Skeletal muscle cell (primary cell): ENCODE measurements around the gene SIX3.

Source experiments
- DNase-seq: peaks from one replicate; pipeline ENCODE4 v3.0.0-alpha.2; 2010; ENCODE audit warnings: low read depth
- H3K4me3 ChIP-seq: 2 replicates; pipeline ENCODE4 v1.5.1; 2011; ENCODE audit warnings: low read depth, mild to moderate bottlenecking, control low read depth, low read length, moderate library complexity

Gene SIX3

DNA sequence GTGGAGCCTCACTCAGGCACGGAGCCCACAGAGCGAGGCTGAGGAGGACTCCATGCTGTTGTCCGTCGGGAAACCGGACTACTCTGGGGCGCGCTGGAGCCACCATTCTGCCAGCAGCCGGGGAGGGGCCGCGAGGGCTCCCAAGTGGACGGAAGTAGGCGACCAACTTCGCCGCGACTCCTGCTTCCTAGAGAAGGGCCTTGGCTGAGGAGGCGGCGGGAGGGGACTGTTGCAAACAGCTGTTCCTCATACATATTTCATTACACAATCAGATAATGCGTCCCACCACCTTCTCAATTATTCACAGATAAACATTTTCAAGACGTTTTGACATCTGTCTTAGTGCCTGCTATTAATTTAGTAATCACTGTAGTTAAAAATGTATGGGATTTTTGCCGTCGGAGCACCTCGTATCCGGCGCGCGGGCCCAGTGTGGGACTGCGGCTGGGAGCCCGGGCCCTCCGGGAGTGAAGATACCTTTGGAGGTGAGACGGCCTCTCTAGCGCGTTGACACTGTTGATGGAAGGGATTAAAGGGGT, 11.7 kb upstream of the SIX3 start:
- no peak for DNase-seq
- H3K4me3 ChIP-seq: no peak overlapping the region

DNA sequence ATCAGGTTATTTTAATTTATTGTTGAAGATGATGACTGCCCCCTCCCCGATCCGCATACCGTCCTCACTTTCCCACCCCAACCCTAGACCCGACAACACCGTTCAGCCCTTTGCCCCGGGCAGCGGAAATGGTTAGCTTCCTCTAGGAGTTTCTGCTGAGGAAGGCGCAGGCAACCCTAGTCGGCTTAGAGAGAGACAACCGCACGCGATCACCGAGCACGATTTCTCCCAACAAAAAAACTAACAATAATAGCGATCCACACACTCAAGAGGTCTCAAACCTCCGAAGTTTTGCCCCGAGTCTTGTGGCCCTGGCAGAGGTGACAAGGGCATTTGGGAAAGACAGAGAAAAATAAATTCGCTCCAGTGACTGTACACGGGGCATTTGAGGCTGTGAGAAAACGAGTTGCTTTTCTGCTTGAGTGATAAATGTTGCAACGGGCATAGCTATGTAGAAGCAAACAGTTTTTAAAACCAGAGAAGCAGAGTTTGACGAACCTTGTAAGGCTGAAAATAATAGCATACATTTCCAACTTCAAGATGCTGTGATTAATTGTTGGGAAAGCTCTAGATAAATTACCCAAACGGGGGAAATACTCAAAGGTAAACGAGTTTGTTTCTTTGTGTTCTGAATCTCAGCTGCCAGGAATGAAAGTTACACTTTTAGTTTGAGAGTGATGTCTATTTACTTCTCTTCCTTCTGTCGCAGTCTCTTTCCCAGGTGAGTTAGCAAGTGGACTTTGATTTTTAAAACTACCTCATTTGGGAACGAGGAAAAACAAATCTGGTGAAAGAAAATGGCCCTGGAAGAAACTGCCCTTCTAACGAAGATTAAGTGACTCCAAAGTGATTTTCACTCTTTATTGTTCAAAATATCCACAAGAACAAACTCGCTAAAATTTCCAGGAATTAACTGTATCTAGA, 11.0 kb upstream of the SIX3 start:
- no peak for DNase-seq
- no peak overlapping the region for H3K4me3 ChIP-seq

DNA sequence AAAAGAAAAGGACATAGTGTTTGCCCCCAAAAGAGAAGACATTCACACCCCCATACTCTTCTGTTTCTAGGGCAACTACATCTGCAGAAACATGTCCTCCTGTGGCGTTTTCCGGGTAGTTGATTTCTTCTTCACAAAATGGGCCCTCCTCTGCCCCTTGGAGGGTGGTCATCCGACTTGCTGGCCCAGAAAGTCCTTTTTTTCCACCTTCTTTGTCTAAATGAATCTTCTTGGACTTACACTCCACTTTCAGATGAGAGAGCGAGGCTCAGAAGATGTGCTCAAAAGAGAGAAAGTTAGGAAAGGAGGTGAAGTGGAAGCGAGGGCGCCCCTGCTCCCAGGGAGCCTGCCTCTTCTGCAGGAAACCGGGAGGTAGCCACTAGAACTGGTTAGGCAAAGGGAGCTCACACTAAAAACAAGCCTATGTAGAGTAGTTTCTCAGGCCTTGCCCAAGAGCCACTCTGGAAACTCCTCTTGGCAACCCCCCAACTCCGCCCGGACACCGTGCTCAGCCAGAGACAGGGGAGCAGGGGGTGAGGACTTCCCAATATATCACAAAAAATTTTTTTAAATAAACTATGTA, 10.2 kb upstream of the SIX3 start:
- H3K4me3 ChIP-seq: no peak overlapping the region
- no peak for DNase-seq

DNA sequence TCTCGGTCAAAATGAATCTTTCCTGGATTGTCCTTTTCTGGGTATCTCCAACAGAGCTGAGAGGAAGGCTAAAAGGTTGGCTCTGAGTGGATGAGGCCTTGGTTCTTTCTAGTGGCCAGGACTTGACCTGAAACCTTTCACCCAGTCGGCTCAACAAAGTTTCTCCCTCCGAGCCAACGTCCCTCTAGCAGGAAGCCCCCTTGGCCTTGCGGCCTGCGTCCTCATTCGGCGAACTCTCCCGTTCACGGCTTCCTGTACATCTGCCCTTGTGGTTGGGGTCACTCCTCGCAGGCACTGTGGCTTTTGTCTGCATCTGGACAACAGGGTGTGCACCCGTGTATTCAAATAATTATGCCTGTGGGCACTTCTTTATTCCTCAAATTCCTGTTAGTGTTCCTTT, 9.4 kb upstream of the SIX3 start:
- no peak for DNase-seq
- no peak overlapping the region for H3K4me3 ChIP-seq

DNA sequence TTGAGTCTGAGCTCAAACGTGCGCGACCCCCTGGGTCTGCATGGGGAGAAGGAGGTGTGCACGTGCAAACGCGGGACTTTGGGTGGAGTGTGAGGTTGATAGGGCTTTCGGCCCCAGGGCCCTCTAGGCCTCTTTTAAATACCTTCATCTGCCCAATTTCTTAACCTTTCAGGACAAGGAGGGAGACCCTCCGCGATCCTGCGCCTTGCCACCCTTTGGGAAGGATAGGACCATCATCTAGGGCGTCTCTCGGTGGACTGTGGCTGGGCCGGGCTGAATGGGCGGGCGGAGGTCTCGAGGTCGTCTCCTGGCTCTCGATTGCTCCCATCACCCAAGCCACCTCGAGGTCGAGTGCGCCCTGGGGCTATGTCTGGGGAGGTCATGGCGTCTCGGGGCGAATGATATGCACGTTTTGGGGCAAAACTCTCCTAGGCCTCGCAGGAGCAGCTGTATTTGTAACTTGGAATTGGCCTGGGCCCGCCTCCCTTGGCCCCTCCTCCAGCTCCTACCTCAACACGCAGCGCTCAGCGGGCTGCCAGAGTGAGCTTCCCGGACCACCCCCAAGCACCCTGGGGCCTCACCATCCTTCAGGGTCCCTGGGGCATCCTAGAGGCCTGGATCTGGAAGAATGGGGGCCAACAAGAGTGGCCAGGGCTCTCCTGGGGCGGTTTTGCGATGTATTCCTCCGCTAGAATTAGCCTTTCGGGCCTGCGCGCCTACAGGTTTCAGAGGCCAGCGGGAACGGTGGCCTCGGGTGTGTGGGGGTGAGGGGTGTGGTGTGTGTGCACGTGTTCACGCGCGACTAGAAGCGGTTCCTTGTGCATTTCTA, 8.7 kb upstream of the SIX3 start:
- H3K4me3 ChIP-seq: no peak overlapping the region
- DNase-seq: no peak

DNA sequence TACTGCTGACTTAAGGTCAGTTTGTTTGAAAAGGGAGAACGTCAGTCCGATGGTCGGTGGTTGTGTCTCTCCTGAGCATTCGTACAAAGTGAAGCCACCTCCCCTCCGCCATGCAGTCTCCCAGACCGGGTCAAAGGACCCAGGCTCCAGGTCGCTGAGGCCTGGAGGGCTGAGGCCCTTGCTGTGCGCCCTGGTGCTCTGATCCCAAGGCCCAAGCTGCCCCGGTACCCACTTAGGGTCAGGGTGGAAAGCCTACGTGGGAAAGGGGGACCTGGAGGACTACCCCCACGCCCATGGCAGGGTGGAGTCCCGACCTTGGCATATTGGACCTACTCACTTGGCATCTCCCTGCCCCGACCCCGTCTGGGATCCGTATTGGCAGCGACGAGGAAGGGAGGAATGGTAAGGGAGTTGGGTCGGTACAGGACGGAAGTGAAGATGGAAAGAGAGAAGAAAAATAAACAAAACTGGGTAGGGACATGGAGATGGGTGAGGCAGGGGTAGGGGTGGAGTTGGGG, 8.0 kb upstream of the SIX3 start:
- H3K4me3 ChIP-seq: no peak overlapping the region
- no peak for DNase-seq

DNA sequence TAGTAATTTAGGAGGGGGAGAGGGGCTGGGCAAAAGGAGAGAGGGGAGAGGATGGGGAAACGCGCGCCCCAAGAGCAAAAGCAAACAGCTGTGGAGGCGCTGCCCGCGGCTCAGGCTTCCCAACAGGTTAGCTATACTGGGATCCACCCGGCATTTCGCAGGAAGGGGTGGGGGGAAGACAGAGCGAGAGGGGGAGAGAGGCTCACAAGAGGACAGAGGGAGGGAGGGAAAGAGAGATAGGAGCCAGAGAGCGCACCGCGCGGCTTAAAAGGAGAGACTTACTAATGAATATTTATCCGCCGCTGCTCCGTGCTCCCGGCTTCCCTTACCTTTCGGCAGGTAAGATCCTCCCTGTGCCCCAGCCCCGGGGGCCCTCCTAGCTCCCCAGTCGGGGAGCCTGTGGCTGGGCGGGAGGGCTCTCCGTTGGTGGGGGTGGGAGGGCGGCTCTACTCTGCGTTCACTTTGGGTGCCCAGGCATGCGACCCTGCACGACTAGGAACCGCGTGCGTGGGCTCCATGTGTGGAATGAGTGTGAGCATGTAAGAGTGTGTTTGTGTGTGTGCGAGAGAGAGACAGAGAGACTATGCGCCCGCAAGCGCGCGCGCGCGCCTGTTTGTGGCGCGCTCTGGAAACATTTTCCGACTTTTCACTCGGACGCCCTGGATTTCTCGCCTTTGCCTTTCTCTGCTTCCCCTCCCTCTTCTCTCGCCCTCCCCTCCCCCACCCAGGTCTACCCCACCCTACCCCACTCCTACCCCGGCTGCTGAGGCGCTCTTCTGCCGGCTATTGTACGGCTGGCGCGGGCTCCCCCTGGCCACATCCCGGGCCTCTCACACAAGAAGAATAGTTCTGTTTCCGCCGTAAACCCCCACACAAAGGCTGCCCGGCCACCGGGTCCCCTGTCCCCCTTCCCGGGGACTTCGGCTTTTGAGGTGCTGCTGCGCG, 7.2 kb upstream of the SIX3 start:
- no peak overlapping the region for H3K4me3 ChIP-seq
- no peak for DNase-seq

DNA sequence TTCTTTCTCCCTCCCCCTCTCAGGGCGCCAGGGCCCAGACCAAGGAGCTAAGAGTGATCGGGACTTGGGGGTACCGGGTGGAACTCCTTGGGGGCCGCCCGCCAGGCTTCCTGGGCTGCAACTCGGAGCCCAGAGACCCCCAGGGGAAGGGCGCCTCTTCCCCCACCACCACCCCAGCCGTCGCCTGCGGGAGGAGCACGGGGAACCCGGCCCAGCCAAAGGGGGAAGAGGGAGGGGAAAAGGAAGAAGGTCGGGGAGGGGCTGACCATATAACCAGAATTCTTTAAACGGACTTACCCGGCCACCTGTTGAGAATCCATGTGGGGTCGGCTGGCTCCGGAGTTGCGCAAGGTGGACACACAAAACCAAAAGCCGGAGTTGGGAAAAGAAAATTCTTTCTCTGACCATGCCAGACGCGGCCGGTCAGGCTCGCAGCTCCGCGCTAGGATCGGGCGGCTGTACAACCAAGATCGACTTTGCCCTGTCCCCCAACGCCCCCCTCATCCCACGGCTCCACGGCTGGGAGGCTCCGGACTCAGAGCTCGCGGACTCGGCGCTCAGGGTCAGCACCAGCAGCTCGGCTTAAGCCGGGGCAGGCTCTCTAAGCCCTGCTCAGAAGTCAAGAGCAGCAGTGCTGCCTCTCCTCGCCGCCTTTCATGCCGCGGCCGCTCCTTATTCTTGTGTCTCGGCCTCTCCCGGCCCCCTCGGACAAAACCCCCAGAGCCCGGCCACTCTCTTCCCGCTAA, 6.3 kb upstream of the SIX3 start:
- peak overlapping the region; percentile 17 for H3K4me3 ChIP-seq
- no peak for DNase-seq

DNA sequence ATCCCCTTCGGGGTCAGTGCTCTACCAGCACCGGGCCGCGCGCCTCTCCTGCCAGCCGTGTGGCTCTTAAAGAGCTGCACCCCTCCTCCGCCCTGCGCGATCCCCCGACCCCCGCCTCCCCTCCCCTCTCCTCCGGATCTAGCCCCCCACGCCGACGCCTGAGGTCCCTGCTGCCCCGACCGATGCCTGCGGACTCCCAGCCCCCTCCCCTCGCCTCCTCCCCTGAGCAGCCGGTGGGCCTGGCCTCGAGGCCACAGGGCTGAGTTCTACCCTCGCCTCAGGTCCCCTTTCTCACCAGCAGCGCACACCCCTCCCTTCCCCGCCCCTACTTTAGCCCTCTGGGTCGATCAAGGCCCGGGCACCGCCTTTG, 5.8 kb upstream of the SIX3 start:
- no peak overlapping the region for H3K4me3 ChIP-seq
- DNase-seq: no peak

DNA sequence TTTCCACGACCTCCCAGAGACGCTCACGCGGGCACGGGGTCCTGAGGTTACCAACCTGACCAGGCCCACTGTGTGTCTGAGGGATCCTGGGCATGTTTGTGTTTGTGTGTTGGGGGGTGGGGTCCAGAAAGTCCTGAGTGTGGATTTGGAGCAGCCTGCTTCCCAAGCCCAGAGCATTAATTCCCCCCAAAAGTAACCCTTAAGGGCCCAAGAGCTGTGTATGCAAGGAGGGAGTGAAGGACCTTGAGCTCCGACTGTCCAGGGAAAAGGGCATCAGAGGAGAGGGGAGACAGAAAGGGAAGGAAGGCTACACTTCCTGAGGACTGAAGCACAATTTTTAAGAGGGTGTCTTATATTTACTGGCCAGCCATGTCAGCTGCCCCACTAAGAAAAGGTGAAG, 5.2 kb upstream of the SIX3 start:
- DNase-seq: no peak
- H3K4me3 ChIP-seq: no peak overlapping the region

DNA sequence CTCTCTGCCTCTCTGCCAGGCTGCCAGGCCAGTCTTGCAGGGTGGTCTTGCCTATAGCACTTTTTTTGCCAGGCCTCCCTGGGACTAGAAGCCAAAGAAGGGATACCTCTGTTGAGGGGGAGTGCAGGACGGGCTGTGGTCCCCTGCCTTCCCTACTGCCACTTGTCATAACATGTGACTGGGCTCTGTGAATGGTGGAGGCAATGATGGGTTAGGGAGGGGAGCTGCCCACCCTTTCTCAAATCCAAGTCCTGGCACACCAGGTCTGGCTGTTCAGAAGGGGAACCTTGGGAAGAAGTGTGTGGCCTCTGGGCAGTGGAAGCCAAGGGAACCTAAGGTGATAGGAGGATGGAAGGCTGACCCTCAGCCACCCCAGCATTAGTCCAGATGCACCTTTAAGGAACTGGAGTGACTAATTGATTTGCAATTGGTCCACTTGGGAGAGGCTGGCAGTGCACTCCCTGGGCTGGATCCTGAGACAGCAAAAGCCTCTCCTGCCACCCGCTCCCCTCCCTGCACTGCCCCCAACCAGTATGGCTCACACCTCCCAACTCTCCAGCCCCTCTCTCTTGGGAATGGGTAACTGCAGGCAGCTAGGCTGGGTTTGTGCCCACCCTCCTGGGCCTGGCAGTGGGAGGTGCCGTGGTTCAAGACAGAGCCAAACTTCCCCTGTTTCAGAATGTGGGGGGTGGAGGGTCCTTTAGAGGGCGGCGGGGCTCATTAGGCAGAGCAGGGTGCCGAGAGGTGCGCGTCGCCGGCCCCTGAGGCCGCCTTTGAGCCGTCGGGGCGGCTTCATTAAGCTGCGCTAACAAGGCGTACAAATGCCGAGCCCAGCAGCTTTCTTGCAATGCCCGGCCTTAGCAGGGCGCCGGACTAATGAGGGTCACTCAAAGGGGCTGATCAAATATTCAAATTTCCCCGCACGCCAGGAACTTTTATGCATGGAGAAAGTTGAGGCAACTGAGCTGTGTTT, 4.5 kb upstream of the SIX3 start:
- no peak overlapping the region for H3K4me3 ChIP-seq
- no peak for DNase-seq

DNA sequence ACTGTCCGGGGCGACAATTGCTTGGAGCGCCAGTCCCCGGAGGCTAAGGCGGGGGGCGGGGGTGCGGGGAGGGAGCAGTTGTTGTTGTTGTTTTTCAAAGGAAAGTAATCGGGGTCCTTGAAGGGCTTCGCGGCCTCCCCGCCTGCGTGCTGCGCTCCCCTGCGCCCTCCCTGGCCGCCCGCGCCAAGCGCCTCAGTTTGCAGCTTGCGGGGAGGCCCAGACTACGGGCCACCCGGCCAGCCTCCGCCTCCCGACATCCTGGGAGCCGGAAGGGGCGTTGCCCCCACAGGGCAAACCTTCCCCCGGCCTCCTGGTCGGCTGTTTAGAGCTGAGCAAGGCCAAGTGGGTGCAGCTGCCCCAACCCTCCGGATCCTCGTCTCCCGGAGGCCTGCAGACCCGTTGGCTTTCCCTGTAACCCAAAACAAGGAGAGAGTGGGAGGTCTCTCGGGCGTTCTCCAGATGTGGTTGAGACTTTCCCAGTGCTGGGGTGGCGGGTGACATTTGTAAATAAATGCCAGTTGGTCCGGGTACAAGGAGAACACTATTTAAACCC, 3.7 kb upstream of the SIX3 start:
- no peak overlapping the region for H3K4me3 ChIP-seq

DNA sequence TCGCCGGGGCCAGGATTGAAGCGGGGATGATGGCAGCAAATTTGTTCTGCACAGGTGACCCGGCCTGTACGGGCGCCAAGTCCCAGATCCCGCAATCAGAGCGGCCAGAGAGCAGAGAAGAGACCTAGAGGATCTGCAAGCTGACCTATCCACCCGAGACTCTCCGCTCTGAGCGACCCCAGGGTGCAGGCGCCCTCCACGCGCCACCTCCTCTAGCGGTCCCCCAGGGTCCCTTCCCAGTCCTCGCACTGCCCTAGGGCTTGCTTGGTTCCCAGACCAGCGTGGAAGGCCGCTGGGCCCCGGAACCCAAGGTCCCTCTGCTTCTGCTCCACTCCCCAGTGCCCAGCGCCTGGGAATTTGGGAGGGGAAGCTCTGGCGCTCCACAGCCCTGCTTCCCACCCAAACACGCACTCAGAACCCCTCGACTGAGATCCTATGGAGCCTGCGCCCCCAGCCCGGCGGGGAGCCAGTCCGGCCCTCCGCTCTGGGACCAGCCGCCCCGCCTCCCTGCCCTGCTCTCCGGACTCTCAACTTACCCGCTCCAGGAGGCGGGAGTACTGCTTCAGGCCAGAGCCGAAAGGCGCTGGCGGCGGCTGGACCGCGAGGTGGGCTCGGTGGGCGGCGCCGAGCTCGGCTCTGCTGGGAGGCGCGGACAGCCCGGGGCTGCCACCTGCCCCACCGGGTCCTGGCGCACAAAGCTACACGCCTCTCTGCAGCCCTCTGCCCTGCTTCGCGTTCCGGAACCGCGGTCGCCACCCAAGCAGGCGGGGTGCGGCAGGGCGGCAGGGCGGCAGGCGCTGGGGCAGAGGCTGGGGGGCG, 3.0 kb upstream of the SIX3 start:
- no peak for DNase-seq
- H3K4me3 ChIP-seq: peak overlapping the region; percentile 9

More for the DNA sequence above, 3.7 kb upstream of the SIX3 start:
- no peak for DNase-seq

DNA sequence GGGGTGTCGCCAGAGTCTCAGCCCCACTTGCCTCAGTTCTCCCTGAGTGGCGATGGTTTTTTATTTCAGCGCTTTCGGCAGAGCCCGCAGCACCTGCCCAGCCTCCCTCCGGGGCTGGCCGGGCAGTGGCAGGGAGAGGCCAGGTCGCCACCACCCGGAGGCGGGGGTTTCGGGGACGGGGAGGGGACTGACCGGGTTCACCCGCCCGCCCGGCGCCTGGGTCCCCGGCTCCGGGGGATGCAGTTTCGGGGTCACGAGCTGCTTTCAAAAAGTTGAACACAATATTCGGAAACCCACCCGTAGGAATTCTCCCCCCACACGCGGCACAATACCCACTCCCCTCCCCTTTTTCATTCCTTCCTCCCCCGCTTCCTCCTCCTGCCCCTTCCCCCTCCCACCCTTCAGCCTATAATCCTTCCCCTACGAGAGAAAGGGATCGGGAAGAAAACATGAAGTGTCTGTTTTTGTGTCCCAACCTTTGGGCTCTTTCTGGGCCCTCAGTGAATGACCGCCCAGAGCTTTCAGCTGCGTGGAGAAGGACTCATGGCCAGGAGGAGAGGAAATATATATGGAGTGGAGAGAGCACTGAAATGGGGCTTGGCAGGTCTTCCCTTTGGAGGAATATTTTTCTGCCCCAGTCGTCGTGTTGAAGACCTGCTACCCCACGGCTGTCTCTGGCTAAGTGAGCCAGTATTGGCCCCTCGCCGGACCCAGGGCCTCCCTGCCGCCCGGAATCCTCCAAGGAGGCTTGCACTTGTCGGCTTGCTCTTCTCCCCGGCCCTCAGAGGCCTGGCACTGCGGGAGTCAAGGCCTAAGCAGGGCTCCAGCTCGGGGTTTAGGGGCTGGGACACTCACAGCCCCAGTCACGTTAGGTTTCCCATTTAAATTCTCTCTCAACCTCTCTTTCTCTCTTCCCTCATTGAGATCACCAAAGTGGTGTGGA, 2.1 kb upstream of the SIX3 start:
- H3K4me3 ChIP-seq: peak overlapping the region; percentile 9
- no peak for DNase-seq

DNA sequence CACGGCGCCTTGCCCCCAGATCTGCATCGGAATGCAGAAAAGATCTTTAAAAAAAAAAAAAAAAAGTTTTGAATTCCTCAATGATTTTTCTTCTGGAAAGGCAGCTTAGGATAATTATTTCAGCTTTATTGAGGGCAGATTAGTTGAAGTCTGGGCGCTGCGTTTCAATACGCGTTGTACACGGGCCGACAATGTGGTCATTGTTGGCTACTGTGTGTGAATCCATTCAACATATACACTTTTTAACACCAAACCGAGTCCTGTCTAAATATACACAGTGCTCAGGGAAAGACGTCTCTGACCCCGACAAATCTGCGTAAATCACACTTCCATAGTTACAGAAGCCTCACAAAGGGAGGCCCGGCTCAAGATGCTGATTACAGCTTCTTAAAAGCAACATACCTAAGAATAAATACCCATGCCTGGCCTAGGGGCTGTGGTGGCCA, 1.4 kb upstream of the SIX3 start:
- no peak for DNase-seq

More for the DNA sequence above, 1.4 kb upstream of the SIX3 start:
- H3K4me3 ChIP-seq: no peak overlapping the region
